LoVo (cell line): ENCODE measurements around the gene KLF3.
A peak's percentile ranks its signal among the peaks of the same experiment; 100 is the strongest.
"Not testable (repeated sequence)": the region's sequence is repeated elsewhere in the genome, so short reads cannot be mapped to it uniquely, and the experiment has no call there.

Source experiments
- DNase-seq: peaks from one replicate; pipeline ENCODE4 v3.0.0-alpha.2; 2016; ENCODE audit warnings: low spot score

Gene KLF3

DNA sequence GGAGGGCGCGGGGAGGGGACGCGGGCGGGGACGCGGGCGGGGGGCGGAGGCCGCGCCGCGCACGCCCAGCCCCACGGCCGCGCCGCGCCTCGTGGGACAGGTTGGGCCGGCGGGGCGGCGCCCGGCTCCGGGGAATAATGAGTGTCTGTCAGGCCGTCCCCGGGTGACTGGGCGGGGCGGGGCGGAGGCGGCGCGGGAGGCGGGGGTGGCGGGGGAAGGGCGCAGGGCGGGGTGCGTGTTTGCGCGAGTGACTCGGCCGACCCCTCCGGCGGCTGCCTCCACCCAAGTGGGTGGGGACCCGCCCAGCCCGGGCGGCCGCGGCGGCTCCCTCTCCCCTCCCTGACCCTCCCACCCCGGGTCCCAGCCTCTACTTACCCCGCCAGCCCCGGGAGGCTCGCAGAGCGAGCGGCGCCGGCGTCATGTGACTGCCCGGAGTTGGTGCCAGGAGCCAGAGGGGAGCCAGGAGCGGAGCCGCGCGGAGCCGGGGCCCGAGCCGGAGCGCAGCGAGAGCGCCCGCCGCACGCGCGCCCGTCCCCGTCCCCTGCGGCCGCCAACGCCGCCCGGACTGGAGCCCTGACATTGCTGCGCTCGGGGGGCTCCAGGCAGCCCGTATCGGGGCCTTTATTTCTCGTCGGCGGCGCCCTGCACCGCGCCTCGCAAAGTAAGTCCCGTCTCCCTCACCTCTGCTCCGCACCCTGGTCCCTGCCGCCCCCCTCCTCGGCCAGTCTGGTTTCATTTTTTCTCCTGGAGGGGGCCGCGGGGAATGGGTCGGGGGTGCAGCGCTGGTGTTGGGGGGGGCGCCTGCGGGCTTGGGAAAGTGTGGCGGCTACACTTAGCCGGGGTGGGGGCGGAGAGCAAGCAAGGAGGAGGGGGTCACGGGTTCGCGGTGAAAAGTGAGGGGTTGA is at the start of gene KLF3:
KLF3 (plus strand) TSS at position 399 of the 905 bp plus-strand sequence. CDS start 16,427 bp downstream, outside the sequence.
- DNase-seq = peak; percentile 92

DNA sequence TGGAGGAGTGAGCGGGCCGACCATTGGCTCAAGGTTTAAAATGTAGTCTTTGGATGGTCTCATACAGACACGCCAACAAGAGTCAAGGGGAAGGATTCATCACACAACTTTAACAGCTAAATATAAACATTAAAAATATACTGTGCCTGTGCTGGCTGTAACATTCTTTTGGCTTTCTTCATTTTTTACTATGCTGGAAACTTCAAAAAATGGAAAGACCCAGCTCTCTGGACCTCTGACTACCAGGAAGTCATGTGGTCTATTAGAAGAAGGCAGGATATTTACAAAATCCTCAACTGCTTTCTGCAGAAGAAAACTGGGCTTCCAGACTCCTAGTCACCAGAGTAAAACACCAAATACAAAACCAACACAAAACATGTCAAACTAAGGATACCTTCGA is 49.8 kb upstream of the KLF3 start:
- DNase-seq = no peak

DNA sequence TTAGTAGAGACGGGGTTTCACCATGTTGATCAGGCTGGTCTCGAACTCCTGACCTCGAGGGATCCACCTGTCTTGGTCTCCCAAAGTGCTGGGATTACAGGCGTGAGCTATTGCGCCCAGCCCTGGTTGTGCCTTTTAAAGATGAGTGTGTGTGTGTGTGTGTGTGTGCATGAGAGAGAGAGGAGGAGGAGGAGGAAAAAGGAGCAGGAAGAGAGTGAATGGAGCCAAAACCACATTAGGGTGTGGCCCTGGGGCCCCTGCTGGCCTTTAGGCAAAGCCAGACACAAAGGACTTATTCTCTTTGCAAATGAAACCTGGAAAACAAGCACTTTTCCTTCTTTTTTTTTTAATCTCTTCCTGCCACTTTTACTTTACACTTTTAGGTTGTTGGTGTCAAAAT is 48.2 kb upstream of the KLF3 start:
- peak; percentile 71 for DNase-seq

DNA sequence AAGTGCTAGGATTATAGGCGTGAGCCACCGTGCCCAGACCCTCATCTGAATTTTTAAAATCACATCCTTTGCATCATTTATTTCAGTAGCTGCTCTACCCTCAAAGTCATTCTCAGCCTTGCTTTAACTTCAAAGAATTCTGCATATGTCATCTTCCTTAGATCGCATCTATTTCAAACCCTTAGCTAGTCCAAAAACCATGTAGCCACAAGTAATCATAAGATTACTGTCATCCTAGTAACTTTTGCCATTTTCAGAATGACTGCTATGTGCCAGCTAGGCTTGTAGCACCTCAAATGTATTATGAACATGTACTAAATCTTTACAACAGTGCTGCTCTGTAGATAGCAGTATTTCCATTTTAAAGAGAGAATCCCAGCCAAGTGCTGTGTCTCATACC is 45.5 kb upstream of the KLF3 start:
- no peak for DNase-seq

DNA sequence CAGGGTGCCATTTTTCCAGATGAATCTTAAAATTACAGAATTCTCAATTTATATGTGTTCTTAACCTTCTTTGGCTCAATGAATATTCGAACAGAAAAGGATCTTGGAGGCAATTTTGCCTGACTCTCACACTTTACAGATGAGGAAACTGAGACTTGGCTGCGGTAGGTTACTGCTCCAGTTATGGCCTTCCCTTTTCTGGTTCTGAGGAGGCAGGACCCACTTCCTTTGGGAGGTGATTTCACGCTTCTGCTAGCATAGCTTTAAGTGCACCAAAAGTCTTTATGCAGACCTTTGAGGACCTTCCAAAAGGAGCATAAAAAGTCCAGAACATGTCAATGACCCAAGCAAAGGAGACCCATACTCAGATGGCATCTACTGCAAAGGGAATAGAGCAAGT is 44.7 kb upstream of the KLF3 start:
- no peak for DNase-seq

DNA sequence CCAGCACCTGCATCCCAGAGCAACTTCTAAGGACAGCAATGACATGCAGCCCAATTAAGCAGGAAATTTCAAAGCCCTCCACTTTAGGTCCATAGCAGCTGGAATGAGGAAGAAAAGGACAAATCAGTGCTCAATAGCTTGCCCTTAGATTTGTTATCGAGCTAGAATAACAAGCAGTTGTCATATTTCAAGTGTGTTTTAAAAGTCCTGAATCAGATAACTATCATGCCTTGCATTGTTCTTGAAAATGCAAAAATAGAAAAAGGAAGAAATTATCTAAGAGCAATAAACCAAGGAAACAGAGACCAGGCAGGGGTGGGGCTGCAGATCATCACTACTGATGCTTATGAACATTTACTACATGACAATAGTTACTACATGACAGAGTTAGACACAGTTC is 43.9 kb upstream of the KLF3 start:
- DNase-seq = no peak

DNA sequence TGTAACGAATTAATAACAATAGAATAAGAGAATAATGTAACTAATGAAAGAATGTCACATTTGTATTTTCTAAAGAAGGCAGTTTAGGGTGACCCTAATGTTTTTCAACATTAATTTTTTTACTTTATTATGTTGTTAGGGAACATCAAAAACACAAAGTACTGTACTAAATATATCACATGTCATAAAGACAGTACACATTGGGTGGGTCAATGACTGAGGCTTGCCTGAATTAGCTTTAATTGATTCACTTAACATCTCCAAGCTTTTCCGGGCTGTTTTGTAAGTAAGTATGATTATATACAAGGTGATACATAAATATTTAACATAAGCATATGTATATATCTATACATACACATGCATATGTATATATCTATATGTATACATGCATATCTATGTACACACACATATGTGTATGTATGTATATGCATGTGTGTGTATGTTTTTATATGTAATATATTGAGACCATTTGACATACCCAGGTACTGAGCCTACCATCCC is 43.4 kb upstream of the KLF3 start:
- peak; percentile 28 for DNase-seq

DNA sequence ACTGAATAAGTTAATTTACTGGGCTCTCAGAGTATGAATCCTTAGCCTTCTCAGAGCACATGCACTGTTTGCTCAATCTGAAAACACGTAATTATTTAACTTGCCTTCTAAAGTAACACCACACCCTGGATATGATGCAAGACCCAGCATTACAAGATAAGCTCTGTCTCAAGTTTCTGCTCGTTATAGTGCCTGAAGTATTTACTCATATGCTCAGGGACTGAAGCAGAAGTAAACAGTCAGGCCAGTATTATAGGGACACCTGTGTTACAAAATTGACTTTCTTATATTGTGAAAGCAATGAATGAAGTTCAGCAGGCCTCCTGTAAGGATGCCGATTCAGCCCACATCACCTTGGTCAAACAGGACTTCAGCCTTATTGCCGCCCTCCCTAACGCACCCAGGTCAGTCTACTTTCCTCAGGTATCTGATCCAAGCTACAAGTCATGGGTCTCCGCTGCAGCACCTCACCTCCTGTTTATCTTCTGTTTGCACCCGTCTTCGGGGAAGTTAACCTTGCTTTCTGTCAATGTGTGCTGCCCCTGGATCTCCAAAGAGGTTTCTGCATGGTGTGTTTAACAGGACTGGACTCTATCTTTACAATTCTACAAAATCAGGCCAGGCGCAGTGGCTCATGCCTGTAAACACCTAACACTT is 42.8 kb upstream of the KLF3 start:
- DNase-seq = peak; percentile 89

DNA sequence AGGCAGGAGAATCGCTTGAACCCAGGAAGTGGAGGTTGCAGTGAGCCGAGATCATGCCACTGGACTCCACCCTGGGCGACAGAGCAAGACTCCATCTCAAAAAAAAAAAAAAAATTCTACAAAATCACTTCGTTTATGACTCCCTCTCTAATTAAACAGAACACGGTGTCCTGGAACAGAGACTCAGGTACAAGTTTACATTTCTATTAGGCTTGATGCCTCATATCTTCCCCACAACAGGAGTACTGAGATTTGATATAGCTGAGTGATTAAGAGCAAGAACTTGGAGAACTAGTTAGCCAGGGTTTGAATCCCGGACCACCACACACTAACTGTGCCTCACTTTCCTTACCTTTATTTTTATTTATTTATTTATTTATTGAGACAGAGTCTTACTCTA is 42.2 kb upstream of the KLF3 start:
- DNase-seq = no peak

DNA sequence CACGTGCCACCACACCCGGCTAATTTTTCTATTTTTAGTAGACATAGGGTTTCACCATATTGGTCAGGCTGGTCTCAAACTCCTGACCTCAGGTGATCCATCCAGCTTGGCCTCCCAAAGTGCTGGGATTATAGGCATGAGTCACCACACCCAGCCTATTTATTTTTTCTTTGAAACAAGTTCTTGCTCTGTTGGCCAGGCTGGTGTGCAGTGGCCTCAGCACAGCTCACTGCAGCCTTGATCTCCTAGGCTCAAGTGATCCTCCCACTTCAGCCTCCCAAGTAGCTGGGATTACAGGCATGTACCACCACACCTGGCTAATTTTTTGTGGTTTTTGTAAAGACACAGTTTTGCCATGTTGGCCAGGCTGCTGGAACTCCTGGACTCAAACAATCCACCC is 41.7 kb upstream of the KLF3 start:
- not testable (repeated sequence) for DNase-seq

DNA sequence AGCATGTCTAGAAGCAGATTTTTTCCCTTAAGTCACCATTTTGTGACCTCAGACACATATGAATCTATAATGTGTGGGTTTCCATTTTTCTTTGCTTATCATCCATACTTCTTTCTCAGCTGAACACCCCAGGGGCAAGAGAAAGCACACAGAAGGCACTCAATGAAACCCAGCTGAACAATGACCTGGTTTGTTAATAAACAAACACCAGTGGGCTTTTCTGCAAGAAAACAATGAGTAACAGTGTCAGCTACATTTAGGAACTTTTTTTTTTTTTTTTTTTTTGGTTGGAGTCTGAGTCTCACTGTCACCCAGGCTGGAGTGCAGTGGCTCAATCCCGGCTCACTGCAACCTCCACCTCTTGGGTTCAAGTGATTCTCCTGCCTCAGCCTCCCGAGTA is 40.7 kb upstream of the KLF3 start:
- DNase-seq = no peak

DNA sequence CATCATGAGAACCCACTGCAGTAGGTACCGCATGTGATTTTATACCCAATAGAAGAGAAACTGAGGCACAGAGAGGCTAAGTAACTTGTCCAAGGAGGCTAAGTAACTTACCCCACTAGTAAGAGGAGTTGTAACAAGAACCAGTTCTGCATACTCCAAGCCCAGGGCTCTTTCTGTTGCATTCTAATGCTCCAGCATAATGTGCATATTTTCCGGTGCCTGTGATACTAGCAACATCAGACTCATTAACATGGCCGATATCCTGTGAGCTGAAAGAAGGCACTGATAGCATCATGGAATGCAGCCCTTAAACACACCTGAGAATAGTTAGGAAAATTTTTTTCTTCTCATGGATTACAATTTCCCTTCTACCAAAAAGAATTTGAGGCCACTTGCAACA is 39.7 kb upstream of the KLF3 start:
- no peak for DNase-seq

DNA sequence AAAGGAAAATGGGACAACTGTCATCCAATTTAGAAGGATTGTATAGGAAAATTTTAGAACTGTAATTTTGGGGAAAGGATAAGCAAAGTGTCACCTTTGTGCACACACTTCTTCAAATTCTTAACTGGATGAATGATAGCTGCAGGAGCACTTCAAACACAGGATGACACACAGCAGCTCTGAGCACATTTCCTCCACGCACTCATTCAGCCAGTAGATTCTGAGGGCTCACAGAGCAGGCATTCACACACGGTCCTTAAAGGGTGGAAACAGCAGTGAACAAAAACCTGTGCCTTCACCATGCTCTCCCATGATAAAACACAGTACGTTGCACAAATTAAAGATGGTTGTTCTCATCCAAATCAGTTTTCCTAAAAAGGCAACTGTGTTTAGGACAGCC is 38.5 kb upstream of the KLF3 start:
- DNase-seq = no peak

DNA sequence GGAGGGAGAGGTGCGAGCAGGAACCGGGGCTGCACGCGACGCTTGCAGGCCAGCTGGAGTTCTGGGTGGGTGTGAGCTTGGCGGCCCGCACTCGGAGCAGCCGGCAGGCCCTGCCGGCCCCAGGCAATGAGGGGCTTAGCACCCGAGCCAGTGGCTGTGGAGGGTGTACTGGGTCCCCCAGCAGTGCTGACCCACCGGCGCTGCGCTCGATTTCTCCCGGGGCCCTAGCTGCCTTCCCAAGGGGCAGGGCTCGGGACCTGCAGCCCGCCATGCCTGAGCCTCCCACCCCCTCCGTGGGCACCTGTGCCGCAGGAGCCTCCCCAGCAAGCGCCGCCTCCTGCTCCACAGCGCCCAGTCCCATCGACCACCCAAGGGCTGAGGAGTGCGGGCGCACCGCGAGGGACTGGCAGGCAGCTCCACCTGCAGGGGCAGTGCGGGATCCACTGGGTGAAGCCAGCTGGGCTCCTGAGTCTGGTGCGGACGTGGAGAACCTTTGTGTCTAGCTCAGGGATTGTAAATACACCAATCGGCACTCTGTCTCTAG is 37.0 kb upstream of the KLF3 start:
- DNase-seq = not testable (repeated sequence)

DNA sequence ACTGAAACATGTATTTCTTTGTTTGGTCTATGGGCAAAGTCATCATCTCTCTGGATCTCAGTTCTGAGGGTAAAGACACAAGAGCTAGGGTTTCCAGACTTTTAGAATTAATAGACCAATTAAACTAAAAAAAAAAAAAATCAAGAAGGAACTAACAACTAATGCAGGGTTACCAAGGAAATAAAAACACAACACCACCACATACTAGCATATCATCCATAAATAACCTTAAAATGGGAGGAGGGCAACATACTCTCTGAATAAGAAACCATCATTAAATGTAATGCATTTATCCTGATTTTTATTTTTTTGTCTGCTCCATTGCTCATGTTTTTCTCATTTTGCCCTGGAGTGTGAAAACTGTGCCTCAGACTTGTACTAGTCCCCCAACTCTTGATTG is 33.5 kb upstream of the KLF3 start:
- no peak for DNase-seq

DNA sequence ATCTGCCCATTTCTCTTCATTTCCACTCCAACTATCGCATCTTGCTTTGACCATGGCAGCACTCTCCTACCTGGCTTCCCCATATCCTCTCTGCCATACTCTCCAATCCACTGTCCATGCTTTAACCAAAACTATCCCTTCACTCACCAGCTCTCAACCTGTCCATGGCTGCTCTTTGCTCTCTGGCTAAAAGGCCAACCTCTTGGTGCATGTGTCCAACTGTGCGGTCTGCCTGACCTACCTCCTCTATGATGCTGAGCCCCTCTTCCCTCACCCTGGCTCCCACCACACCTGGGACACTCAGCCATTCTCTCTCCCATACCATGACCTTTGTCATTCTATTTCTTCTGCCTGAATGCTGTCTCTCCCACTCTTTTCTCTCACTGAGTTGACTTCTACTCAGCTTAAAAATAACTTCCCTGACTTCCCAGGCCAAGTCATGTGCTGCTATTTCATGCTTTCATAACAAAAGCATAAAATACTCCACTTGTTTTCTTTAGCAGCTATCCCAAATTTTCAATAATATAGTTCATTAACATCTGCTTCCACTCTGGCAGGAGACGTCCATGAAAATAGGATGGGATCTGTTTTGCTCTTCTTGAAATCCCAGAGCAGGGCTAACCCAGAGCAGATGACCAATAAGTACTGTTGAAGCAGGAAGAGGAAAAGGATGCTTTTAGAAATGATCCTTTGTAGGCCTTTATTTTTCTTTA is 29.8 kb upstream of the KLF3 start:
- DNase-seq = no peak

DNA sequence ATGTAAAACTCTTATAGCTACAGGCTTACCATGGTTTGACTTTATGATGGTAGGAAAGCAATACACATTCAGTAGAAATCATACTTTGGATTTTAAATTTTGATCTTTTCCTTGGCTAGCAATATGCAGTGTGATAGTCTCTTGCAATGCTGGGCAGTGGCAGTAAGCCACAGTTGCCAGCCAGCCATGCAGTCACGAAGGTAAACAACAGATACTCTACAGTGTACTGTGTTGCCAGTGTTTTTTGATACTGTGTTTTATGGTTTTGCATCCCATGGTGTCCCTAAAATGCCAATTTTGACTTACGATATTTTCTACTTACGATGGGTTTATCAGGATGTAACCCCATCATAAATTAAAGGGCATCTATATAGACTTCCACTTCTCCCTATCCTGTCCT is 24.8 kb upstream of the KLF3 start:
- no peak for DNase-seq

DNA sequence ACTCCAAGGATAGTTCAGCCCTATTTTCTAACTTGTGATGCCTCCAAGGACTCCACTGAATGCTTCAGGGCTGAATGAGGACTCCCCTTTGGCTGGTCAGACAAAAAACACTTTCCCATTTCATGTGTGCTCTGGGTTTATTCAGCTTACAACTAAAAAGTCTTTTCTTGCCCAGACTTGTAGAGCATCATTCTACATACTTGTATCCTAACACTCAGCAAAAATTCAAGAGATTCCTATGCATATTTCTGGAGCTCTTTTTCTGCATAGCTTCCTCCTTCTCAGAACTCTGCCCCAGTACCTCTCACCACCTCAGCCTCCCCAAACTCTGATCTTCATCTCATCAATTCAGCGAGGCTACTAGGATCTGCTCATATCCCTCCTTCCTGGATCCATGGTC is 22.2 kb upstream of the KLF3 start:
- DNase-seq = no peak

DNA sequence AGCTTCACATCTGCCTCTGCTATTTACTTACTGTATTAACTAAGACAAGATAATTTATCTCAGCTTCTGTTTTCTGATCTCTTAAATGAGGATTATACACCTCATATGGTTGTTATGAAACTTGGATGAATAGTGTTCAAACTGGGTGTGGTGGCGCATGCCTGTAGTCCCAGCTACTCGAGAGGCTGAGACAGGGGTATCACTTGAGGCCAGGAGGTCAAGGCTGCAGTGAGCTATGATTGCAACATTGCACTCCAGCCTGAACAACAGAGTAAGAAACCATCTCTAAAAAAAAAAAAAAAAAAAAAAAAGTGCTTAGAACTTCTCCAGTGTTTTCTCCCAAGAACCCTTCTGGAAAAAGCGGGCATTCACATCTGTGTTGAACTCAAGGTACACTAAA is 19.8 kb upstream of the KLF3 start:
- no peak for DNase-seq

DNA sequence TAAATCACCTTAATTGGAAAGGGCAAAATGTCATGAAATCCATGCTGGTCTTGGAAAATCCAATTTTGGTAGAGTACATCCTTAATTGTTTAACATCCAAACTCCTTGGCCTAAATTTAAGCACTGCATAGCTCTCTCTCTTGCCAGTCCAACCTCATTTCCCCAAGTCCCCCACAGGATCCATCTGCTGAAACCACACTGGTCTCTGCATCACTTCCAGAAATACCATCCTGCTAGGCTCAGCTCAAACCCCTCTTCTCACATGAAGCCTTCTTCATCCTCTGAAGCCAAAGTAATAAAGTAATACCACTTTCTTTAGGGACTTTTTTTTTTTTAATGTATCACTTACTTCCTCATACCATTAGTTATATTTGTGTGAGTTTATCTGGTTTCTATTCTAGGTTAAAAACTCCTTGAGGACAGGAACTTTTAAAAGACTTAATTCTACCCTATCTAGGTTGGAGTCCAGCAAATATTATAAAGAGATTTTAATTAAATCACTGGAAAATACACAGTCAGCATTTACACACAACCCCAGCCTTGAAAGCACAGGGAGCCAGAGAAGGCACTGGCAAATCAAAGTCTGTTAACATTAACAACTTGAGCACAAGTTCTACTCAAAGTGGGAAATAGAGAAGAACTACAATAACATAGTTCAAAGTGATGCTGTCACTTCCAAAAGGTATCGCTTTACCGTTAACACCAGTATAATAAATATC is 16.7 kb upstream of the KLF3 start:
- no peak for DNase-seq

DNA sequence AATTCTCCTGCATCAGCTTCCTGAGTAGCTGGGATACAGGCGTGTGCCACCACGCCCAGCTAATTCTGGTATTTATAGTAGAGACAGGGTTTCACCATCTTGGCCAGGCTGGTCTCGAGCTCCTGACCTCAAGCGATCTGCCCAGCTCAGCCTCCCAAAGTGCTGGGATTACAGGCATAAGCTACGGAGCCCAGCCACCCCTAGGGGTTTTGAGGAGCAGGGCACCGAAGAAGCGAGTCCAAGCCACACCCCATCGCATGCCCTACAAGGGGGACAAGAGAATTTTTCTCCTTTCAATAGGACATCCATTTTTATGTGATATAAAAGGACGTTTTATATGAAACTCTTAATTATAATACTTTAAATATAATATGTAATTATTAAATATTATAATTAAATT is 13.9 kb upstream of the KLF3 start:
- DNase-seq = no peak

DNA sequence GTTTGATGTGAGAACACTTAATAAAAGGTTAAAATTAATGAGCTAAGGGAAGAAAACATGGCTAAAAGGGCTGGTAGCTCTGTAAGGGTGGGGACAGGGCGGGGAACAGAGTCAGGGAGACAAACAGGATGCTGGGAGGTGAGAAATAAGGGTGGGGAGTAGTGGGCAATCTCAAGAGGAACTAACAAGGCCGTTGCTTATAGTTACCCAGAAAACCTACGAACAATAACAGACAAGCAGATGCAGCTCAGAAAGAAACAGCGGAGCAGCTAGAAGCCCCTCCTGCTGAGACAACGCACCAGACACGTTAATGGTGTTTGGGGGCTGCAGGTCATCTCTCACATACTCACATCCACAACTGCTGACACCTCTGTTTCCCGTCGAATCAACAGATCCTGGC is 9.7 kb upstream of the KLF3 start:
- no peak for DNase-seq
